ENCODE results near the gene GRM8.
"Not testable (repeated sequence)": the region's sequence is repeated elsewhere in the genome, so short reads cannot be mapped to it uniquely, and the experiment has no call there.

Gene GRM8

GRCh38 chr7:126702242-126703016 lies 550.3 kb downstream of the GRM8 start:
- no peak for DNase-seq

- DNase-seq, result no peak
Observed at GRCh38 chr7:126700807-126701604, 551.7 kb downstream of the GRM8 start.

DNA sequence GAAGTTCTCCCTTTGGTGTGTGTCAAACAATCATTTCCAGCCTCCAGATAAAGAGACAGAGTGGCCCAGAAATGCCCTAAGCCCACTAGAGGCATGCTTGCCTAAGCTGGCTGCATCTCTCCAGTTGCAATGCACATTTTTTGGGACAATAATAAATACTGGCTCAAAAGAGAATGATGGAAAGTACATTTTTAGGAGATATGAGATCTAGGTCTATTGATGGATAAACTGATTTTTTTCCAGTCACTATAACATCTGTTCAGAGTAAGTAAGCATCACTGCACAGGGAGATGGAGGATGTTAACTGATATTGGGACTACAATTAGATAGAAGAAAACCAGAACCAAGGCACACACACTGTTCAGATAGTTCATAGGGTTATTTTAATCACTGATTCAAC lies 553.0 kb downstream of the GRM8 start:
- no peak for DNase-seq

DNA sequence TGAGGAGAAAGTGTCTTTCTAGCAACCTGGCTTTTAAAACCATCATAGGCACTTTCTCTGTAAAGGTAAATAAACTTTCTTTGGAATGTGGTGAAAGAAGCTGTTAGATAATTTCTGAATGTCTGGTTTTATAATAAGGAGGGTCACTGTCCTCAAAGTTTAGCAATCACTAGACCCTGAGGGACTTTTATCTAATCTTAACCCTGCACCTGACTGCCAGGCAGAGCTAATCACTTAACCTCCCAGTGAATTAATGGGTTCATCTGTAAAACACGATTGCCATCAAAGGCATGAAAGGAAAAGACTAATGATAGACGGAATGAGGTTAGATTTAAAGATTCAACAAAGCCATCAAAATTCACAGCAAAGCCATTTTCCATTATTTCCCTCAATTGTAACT lies 553.8 kb downstream of the GRM8 start:
- no peak for DNase-seq

GRCh38 chr7:126698446-126698845 lies 554.3 kb downstream of the GRM8 start:
- DNase-seq, result no peak

- no peak for DNase-seq
Observed at GRCh38 chr7:126696256-126697038, 556.3 kb downstream of the GRM8 start.

GRCh38 chr7:126690848-126691751 lies 561.6 kb downstream of the GRM8 start:
- DNase-seq, result no peak

- no peak for DNase-seq
Observed at GRCh38 chr7:126690104-126690503, 562.6 kb downstream of the GRM8 start.

DNA sequence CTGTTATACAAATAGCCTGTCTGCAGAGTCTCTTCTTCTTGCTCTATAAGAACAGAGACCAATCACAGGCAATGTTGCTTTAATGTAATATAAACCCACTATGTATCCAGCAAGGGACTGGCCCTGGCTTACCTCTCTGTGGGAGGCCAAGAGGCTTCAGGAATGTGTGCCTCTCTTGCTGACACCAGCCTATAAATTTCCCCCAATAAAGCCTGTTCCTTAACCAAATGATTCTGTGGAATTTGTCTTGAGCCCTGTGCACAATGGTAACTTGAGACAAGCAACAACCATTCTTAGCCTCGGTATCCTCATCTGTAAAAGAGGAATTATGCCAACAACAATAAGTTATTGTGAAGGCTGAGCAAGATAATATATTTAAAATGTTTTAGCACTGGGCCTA lies 563.7 kb downstream of the GRM8 start:
- no peak for DNase-seq

DNA sequence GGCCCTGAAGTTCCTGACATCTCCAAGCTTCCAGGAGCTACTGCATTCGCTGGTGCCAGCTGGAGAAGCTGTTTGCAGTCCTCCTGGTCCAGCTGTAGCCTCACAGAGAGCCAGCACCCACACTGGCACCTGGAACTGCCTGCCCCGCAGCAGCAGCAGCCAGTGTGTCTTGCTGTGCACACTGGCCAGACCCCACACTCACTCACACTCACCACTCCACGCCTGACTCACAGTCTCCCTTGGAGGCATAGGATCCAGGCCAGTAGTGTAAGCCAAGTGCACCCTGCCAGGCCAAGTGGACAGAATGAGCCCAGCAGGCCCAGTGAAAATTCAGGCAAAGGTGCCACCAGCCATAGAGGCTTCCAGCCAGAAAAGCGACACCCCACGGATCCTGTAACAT lies 566.3 kb downstream of the GRM8 start:
- no peak for DNase-seq

GRCh38 chr7:126685596-126685995 lies 567.1 kb downstream of the GRM8 start:
- DNase-seq, result no peak

DNA sequence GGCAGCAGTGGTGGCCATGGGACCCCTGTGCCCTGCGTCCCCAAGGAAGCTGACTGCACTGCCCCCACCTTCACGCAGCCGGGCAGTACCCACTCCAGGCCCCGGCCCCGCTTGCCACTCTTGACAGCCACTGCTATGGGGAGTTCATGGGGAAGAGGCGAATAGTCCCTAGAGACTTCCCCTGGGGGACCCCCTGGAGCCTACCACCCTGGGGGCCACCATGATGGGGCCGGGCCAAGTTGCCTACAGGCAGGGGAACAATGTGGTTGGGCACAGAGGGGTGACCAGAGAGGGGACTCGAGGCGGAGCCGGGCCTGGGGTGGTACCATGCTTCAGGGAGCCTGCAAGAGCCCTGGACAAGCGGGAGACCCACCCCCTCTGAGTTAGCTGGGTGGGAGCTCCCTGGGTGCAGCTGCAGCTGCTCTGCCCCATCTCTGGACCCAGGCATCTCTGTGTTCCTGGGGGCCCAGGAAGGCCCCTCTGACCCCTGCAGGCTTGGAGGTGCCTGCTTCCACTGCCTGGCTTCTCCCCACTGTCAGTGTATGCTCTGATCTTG lies 567.6 kb downstream of the GRM8 start:
- no peak for DNase-seq

GRCh38 chr7:126682176-126682575 lies 570.6 kb downstream of the GRM8 start:
- no peak for DNase-seq

DNA sequence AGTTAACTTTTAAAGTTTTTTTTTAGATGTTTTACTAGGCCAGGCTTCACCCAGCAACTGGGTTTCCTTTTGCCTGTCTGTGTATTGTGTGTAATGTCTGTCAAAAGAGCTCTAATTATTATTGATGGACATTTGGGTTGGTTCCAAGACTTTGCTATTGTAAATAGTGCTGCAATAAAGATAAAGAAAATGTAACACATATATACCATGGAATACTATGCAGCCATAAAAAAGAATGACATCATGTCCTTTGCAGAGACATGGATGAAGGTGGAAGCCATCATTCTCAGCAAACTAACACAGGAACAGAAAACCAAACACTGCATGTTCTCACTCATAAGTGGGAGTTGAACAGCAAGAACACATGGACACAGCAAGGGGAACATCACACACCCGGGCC lies 584.0 kb downstream of the GRM8 start:
- DNase-seq, result not testable (repeated sequence)

DNA sequence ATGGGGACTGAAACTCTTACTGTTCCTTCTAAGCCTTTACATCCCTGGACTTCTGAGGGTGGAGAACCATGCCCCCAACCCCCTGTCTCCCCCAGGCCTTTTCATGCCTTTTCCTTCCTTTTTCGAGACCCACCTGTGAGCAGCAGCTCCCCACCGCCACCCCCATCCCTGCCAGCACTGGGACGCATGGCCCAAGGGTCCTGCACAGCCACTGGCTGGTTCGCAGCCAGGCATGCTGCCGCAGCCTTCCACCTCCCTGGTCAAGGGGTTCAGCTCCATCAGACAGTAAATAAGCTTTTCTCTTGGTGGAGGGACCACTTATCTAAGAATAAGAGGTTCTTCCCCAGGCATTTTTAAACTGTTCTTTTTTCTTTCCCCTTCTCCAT lies 584.4 kb downstream of the GRM8 start:
- no peak for DNase-seq

GRCh38 chr7:126667742-126668366 lies 584.9 kb downstream of the GRM8 start:
- DNase-seq, result no peak

DNA sequence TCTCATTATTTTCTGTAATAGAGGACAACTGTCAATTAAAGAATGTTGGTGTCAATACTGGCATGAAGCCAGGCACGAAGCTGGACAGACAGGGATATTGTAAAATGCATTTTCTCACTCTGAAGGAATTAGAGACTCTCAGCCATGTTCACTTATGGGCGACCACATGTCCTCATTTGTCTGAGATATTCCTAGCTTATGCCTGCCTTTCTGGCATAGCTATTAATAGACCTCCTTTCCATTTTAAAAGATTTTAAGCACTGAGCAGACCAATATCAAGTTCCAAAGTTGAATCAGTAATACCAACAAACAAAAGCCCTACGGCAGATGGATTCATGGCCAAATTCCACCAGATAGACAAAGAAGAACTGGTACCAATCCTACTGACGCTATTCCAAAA lies 589.9 kb downstream of the GRM8 start:
- DNase-seq, result no peak

- no peak for DNase-seq
Observed at GRCh38 chr7:126659124-126659523, 593.6 kb downstream of the GRM8 start.

GRCh38 chr7:126658684-126659083 lies 594.1 kb downstream of the GRM8 start:
- DNase-seq, result no peak

- DNase-seq, result no peak
Observed at GRCh38 chr7:126657599-126658358, 595.0 kb downstream of the GRM8 start.

DNA sequence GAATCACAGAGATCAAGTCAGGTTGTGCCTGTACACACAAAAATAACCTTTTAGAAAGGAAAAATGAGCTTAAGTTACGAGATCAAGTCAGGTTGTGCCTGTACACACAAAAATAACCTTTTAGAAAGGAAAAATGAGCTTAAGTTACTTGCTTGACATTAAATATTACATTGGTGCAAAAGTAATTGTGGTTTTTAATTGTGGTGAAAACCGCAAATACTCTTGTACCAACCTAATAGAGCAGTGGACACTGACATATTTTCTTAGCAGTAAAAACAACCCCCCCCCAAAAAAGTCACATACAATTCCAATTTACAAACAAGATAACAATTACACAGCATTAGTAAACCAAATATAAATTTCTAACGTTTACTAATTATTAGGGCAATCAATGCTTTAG lies 595.6 kb downstream of the GRM8 start:
- DNase-seq, result no peak
